Osteoblast (primary cell): ENCODE data around the gene C14orf132. TPM values are rescaled to one million over a fixed set of nuclear protein-coding genes. Genes with fewer than 3 reads are reported as not detected.

Source experiments
- DNase-seq: peaks from one replicate; pipeline ENCODE4 v3.0.0; 2011; ENCODE audit warnings: low spot score, mixed read lengths; ENCODE audit not compliant: insufficient read length; ENCODE audit errors: missing footprints
- H2AFZ ChIP-seq: 2 replicates; pipeline ENCODE4 v1.6.0; 2011; ENCODE audit warnings: mild to moderate bottlenecking, low read length
- H3K27ac ChIP-seq: 2 replicates; pipeline ENCODE4 v1.5.1; 2011; ENCODE audit warnings: mild to moderate bottlenecking, low read depth, low read length, moderate library complexity
- H3K27me3 ChIP-seq: 2 replicates; pipeline ENCODE4 v1.6.0; 2012; ENCODE audit warnings: mild to moderate bottlenecking, control low read depth, inconsistent platforms, low read length, moderate library complexity; ENCODE audit not compliant: insufficient read depth
- H3K36me3 ChIP-seq: 2 replicates; pipeline ENCODE4 v1.5.1; 2011; ENCODE audit warnings: mild to moderate bottlenecking, low read length, control low read depth, moderate library complexity; ENCODE audit not compliant: insufficient read depth
- H3K4me1 ChIP-seq: 2 replicates; pipeline ENCODE4 v1.5.1; 2011; ENCODE audit warnings: mild to moderate bottlenecking, low read length, control low read depth, moderate library complexity; ENCODE audit not compliant: insufficient read depth
- H3K4me2 ChIP-seq: 2 replicates; pipeline ENCODE4 v1.6.0; 2011; ENCODE audit warnings: mild to moderate bottlenecking, low read length; ENCODE audit not compliant: insufficient read depth
- H3K4me3 ChIP-seq: fragments of 200-600 bp; sonication (generic); 3 replicates; pipeline ENCODE4 v1.5.1; 2012; ENCODE audit warnings: mild to moderate bottlenecking, low read length, inconsistent platforms; ENCODE audit not compliant: insufficient read depth
- H3K79me2 ChIP-seq: 2 replicates; pipeline ENCODE4 v1.6.0; 2012; ENCODE audit warnings: mild to moderate bottlenecking, low read length, control low read depth, inconsistent platforms; ENCODE audit not compliant: insufficient read depth
- H3K9me3 ChIP-seq: 2 replicates; pipeline ENCODE4 v1.5.1; 2011; ENCODE audit warnings: low read depth, low read length, control low read depth
- H4K20me1 ChIP-seq: 2 replicates; pipeline ENCODE4 v1.6.0; 2012; ENCODE audit warnings: mild to moderate bottlenecking, low read length, control low read depth; ENCODE audit not compliant: insufficient read depth
- CTCF ChIP-seq: IDR thresholded peaks from 2 replicates; pipeline ENCODE4 v1.5.1; 2011; ENCODE audit warnings: mild to moderate bottlenecking, low read depth, low read length, moderate library complexity; ENCODE audit errors: extremely low read depth
- total RNA-seq: library from RNA; depleted of rRNA; stranded (reverse); fragments of >200 nt; gene quantifications from 2 replicates; pipeline ENCODE4 v1.2.3, GENCODE V29; 2012

C14orf132 gene
- total RNA-seq, 1 donor = 40.2 TPM

GRCh38 chr14:96134508-96134907 is 95.3 kb downstream of the C14orf132 start:
- H3K36me3 ChIP-seq = no peaks in the 10 kb centered on the region
- DNase-seq = no peak
- no peaks in the 10 kb centered on the region for H3K79me2 ChIP-seq
- H3K9me3 ChIP-seq = no peaks in the 10 kb centered on the region
- no peak overlapping the region for H3K27ac ChIP-seq
- H2AFZ ChIP-seq = no peak overlapping the region
- no peak for TF ChIP-seq CTCF
- H3K4me1 ChIP-seq = peaks cover 21% of the 10 kb centered on the region
- no peak overlapping the region for H3K4me2 ChIP-seq
- no peaks in the 10 kb centered on the region for H4K20me1 ChIP-seq
- H3K27me3 ChIP-seq = no peaks in the 10 kb centered on the region
- no peak overlapping the region for H3K4me3 ChIP-seq

- Histone ChIP-seq H3K36me3 (no peaks in the 10 kb centered on the region), H3K9me3 (no peaks in the 10 kb centered on the region), H3K27ac (no peak overlapping the region), H3K4me1 (peaks cover 29% of the 10 kb centered on the region), H3K27me3 (no peaks in the 10 kb centered on the region), H3K4me3 (no peak overlapping the region), H3K4me2 (no peak overlapping the region), H4K20me1 (no peaks in the 10 kb centered on the region), H2AFZ (peak overlapping the region; percentile 26), H3K79me2 (no peaks in the 10 kb centered on the region)
- DNase-seq = no peak
- no peak for TF ChIP-seq CTCF
These were observed 96.1 kb downstream of the C14orf132 start for GRCh38 chr14:96135285-96135684.

GRCh38 chr14:96136371-96137005 is 97.3 kb downstream of the C14orf132 start:
- H3K4me2 ChIP-seq = no peak overlapping the region
- peaks cover 34% of the 10 kb centered on the region for H3K4me1 ChIP-seq
- no peaks in the 10 kb centered on the region for H3K79me2 ChIP-seq
- no peaks in the 10 kb centered on the region for H3K36me3 ChIP-seq
- no peak overlapping the region for H2AFZ ChIP-seq
- peak overlapping the region; percentile 60 for H3K27ac ChIP-seq
- H3K27me3 ChIP-seq = no peaks in the 10 kb centered on the region
- H4K20me1 ChIP-seq = no peaks in the 10 kb centered on the region
- no peak overlapping the region for H3K4me3 ChIP-seq
- no peaks in the 10 kb centered on the region for H3K9me3 ChIP-seq
- no peak for TF ChIP-seq CTCF
- peak; percentile 80 for DNase-seq

- H3K36me3 ChIP-seq = no peaks in the 10 kb centered on the region
- no peak for DNase-seq
- no peaks in the 10 kb centered on the region for H4K20me1 ChIP-seq
- no peaks in the 10 kb centered on the region for H3K27me3 ChIP-seq
- no peak overlapping the region for H3K4me3 ChIP-seq
- no peak overlapping the region for H3K4me2 ChIP-seq
- peaks cover 34% of the 10 kb centered on the region for H3K4me1 ChIP-seq
- H3K79me2 ChIP-seq = no peaks in the 10 kb centered on the region
- H2AFZ ChIP-seq = no peak overlapping the region
- H3K9me3 ChIP-seq = no peaks in the 10 kb centered on the region
- TF ChIP-seq CTCF = no peak
- H3K27ac ChIP-seq = peak overlapping the region; percentile 57
These were observed 99.1 kb downstream of the C14orf132 start for GRCh38 chr14:96138241-96138640.
